Heart left ventricle (tissue), 16 donors: ENCODE results near the gene PIP4K2A. TPM values are rescaled to one million over a fixed set of nuclear protein-coding genes. Genes with fewer than 3 reads are reported as not detected.

Experiments
- ATAC-seq, 4 donors: fragments of 200-7000 bp; cut with Tn5 transposase; one replicate each; pipeline ENCODE4 v1.9.1; 2020 to 2022; ENCODE audit warnings: moderate library complexity in 4 of 4, mild to moderate bottlenecking in 3 of 4, moderate number of reproducible peaks in 1 of 4
- DNase-seq, 5 donors: peaks; one replicate each; pipeline ENCODE4 v3.0.0-alpha.2; 2020
- H3K27ac ChIP-seq, 12 donors: fragments of 200-600 bp; sonication (generic) in 4 of 12; one replicate each; pipeline versions ENCODE4 v1.5.0 to v1.8.0; 2016 to 2022; ENCODE audit warnings: mild to moderate bottlenecking in 2 of 12
- H3K27me3 ChIP-seq, 9 donors: fragments of 200-600 bp; sonication (generic) in 2 of 9; one replicate each; pipeline versions ENCODE4 v1.5.1 to v1.8.0; 2016 to 2022; ENCODE audit warnings: mild to moderate bottlenecking in 3 of 9
- H3K36me3 ChIP-seq, 9 donors: fragments of 200-600 bp; sonication (generic) in 2 of 9; one replicate each; pipeline versions ENCODE4 v1.5.0 to v1.8.0; 2018 to 2022; ENCODE audit warnings: mild to moderate bottlenecking in 2 of 9
- H3K4me1 ChIP-seq, 12 donors: fragments of 200-600 bp; sonication (generic) in 4 of 12; one replicate each; pipeline versions ENCODE4 v1.5.0 to v1.8.0; 2016 to 2022; ENCODE audit warnings: mild to moderate bottlenecking in 3 of 12
- H3K4me3 ChIP-seq, 12 donors: fragments of 200-600 bp; sonication (generic) in 4 of 12; one replicate each; pipeline versions ENCODE4 v1.5.0 to v1.8.0; 2017 to 2022; ENCODE audit warnings: mild to moderate bottlenecking in 9 of 12, moderate library complexity in 4 of 12
- H3K9me3 ChIP-seq, 12 donors: fragments of 200-600 bp; sonication (generic) in 4 of 12; one replicate each; pipeline versions ENCODE4 v1.5.0 to v1.8.0; 2016 to 2022; ENCODE audit warnings: mild to moderate bottlenecking in 1 of 12
- POLR2A ChIP-seq, 2 donors: fragments of 450-650 bp; IDR thresholded peaks; one replicate each; pipeline ENCODE4 v1.6.1; 2017; ENCODE audit warnings: antibody characterized with exemption in 2 of 2, mild to moderate bottlenecking in 2 of 2, moderate library complexity in 2 of 2
- WGBS, 4 donors: extraction: QIAGEN DNeasy Blood & Tissue Kit in 2 of 4; methylation state at CpG; one replicate each; pipeline versions ENCODE4 v1.1.5 to v1.1.7; 2013 to 2018; 5-methylcytosine and 5-hydroxymethylcytosine counted together
- intact Hi-C, 10 donors: fragments of 100-400 bp; cut with DNase I; formaldehyde crosslinking; loops; one replicate each; pipeline versions ENCODE4 v1.11.1 to v1.14.2; 2022
- polyA plus RNA-seq, 2 donors: library from polyadenylated mRNA; stranded (reverse); fragments of 200-250 nt; gene quantifications; one replicate each; pipeline ENCODE4 v1.2.3, GENCODE V29; 2013
- total RNA-seq, 9 donors: library from RNA; depleted of rRNA in 2 of 9; stranded (reverse); fragments of >200 nt in 2 of 9; fragmentation: NEBNext Ultra II Directional in 3 of 9; extraction: Animal tissue kit (Norgen Biotek cat#: 25700) in 3 of 9; gene quantifications; one replicate each; pipeline versions ENCODE4 v1.1.0 to v1.2.4, GENCODE V29; 2016 to 2023
- TF ChIP-seq, protein P1 (sequence below), 12 donors: fragments of 200-600 bp; sonication (generic) in 4 of 12; IDR thresholded peaks; one replicate each; pipeline versions ENCODE4 v1.5.0 to v1.8.0; 2018 to 2022; ENCODE audit warnings: antibody characterized with exemption in 12 of 12, mild to moderate bottlenecking in 5 of 12
- donor health status: ischemic (EF 13 %, LVEDD 7.1; RV severe dilation, severe dysfunction).
- donor health status: healthy with polysubstance abuse.
- donor health status: DM: no; HTN: yes; CAD: no.
- donor health status: DM: no; HTN: no; CAD: no.
- donor health status: ischemic (EF 25% LVEDD 6.9; RV normal size, moderate dysfunction).
- donor health status: ischemic (EF 25% LVEDD 5.7; RV mildly dilated, moderate dysfunction).
- donor health status: healthy.
- donor health status: DM: yes; HTN: yes; CAD: no.
- donor health status: ischemic (EF 35%, LVEDD 5.7; RV mildly dilated, moderate dysfunction).
- donor health status: nonischemic (EF 11% LVEDD 7.7; RV severe dilation, severe dysfunction).
- donor health status: DM: yes; HTN: yes; CAD: no.
- donor health status: PGD.
- donor health status: ischemic (EF 29% LVEDD 5.4; RV normal size, mild dysfunction).
- donor health status: nonischemic (EF 23%, LVEDD 6.1; RV moderate dilation, normal function).

Gene PIP4K2A
- total and polyA plus RNA-seq, 11 donors: 4.0 to 35.6 (median 12.5) TPM

DNA sequence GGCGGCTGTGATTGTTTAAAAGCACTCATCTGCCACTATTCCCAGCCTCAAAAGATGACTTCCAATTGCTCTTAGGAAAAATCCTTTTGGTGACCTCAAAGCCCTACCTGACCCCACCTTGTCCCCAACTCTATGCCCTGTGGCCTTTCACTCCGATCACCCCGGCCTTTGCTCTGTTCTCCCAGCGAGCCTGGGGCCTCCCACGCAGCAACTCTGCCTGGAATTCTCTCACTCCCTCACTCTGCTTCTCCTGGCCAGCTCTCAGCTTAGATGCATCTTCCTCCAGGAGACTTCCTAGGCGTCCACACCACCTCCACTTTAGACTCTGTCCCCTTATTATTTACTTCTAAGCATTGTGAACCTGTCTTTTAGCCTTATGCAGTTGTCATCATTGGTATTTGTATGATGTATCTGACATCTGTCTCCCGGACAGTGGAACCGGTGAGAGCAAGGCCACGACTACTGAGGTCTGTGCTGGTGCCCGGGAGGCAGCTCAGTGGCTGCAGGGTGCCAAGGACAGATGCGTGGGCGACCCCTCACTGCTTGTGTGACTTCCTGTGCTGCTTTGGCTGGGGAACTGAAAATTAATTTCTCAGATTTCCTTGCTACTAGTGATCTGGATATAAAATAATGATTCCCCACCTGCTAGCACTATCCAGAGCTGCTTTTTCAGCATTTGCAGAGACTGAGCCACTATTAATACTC, 63.0 kb downstream of the PIP4K2A start:
- Histone ChIP-seq H3K36me3 (no peaks in the 10 kb centered on the region), H3K27me3 (no peaks in the 10 kb centered on the region), H3K4me1 (peaks cover 0 to 100% (median 36%) of the 10 kb centered on the region in 12 donors), H3K9me3 (no peaks in the 10 kb centered on the region), H3K27ac (peak overlapping the region in 1 of 12 donors; percentile 65), H3K4me3 (peak overlapping the region in 1 of 12 donors; percentile 2)
- ATAC-seq: peak in 2 of 4 donors; percentile 29 to 40
- WGBS, 4 donors: 67 to 78% (median 68%) methylated on average over 12 of the region's 12 CpGs
- TF ChIP-seq, protein P1, sequence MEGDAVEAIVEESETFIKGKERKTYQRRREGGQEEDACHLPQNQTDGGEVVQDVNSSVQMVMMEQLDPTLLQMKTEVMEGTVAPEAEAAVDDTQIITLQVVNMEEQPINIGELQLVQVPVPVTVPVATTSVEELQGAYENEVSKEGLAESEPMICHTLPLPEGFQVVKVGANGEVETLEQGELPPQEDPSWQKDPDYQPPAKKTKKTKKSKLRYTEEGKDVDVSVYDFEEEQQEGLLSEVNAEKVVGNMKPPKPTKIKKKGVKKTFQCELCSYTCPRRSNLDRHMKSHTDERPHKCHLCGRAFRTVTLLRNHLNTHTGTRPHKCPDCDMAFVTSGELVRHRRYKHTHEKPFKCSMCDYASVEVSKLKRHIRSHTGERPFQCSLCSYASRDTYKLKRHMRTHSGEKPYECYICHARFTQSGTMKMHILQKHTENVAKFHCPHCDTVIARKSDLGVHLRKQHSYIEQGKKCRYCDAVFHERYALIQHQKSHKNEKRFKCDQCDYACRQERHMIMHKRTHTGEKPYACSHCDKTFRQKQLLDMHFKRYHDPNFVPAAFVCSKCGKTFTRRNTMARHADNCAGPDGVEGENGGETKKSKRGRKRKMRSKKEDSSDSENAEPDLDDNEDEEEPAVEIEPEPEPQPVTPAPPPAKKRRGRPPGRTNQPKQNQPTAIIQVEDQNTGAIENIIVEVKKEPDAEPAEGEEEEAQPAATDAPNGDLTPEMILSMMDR (IDR thresholded peaks at IDR 0.05): no peak
- no peak for TF ChIP-seq POLR2A (IDR thresholded peaks at IDR 0.05)
- intact Hi-C loops: no loop called here
- no peak for DNase-seq

DNA sequence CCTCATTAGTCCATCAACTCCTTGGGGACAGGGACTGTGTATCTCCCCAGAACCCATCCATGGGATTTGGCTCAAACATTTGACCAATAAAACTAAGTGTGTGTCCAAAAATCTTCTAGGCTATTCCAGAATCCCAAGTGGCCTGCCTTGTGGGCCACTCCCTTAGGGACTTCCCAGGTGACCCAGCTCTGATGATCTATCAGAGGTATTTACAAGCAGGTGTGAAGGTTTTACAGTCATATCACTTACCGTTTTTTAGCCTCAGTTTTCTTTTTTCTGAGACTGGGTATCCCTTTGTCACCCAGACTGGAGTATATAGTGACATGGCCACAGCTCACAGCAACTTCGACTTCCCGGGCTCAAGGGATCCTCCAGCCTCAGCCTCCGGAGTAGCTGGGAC, 64.4 kb downstream of the PIP4K2A start:
- intact Hi-C loops: no loop called here
- peak overlapping the region in 1 of 12 donors; percentile 76 for H3K27ac ChIP-seq
- 95 to 99% (median 98%) methylated on average over 4 of the region's 4 CpGs for WGBS, 4 donors
- no peaks in the 10 kb centered on the region for H3K9me3 ChIP-seq
- ATAC-seq (no peak), DNase-seq (no peak)
- H3K4me1 ChIP-seq: peaks cover 0 to 100% (median 36%) of the 10 kb centered on the region in 12 donors
- TF ChIP-seq POLR2A (IDR thresholded peaks at IDR 0.05): no peak
- TF ChIP-seq, protein P1 (IDR thresholded peaks at IDR 0.05): no peak
- H3K4me3 ChIP-seq: no peak overlapping the region
- no peaks in the 10 kb centered on the region for H3K36me3 ChIP-seq
- no peaks in the 10 kb centered on the region for H3K27me3 ChIP-seq

DNA sequence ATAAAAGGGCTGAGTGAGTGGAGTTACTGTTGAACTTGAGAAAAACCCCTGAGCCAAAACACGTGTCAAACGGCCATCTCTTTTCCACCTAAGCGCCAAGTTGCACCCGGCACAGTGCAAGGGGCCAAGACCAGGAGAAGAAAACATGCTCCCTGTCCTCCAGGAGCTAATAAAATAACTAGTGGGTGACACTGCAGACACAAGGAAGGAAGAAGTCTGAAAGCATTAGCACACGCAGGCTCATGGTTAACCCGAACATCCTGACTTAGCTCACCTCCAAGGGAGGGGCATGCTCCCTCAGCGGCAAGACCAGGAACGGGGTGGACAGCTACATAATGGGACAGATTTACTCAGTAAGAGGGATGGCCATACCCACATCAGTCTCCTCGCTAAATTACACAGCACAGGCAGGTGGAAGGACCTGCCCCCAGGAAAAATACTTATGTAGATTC, 65.0 kb downstream of the PIP4K2A start:
- Histone ChIP-seq H3K4me1 (peaks cover 0 to 100% (median 36%) of the 10 kb centered on the region in 12 donors), H3K9me3 (no peaks in the 10 kb centered on the region), H3K4me3 (peak overlapping the region in 1 of 12 donors; percentile 2), H3K36me3 (no peaks in the 10 kb centered on the region), H3K27me3 (no peaks in the 10 kb centered on the region), H3K27ac (peak overlapping the region in 1 of 12 donors; percentile 76)
- 54 to 64% (median 61%) methylated on average over 9 of the region's 9 CpGs for WGBS, 4 donors
- intact Hi-C loops: no loop called here
- TF ChIP-seq, protein P1 (IDR thresholded peaks at IDR 0.05): no peak
- TF ChIP-seq POLR2A (IDR thresholded peaks at IDR 0.05): no peak
- peak in 1 of 4 donors; percentile 41 for ATAC-seq
- DNase-seq: no peak

DNA sequence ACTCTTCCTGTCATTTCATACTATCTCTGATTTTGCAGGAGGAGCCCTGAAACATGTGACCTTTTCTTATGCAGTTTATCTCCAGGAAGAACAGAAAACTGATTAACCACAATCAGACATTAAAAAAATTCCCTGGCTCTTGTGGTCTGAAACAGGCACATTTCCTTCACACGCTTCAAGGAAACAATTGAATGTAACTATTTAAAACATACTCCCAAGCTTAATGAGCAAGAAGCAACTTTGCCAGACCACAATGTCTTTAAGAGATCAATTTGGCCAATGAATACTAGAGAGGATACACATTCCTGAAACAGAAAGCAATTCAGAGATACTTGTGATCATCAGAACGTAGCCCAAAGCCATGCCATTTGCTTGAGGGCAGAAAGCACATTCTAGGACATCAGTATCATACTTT, 65.8 kb downstream of the PIP4K2A start:
- intact Hi-C loops: no loop called here
- H3K27ac ChIP-seq: peak overlapping the region in 1 of 12 donors; percentile 76
- WGBS, 4 donors: 36 to 51% (median 38%) methylated on average over 2 of the region's 2 CpGs
- H3K4me3 ChIP-seq: peak overlapping the region in 1 of 12 donors; percentile 2
- peak in 1 of 4 donors; percentile 23 for ATAC-seq
- DNase-seq: no peak
- H3K9me3 ChIP-seq: no peaks in the 10 kb centered on the region
- peaks cover 0 to 100% (median 36%) of the 10 kb centered on the region in 12 donors for H3K4me1 ChIP-seq
- no peak for TF ChIP-seq POLR2A (IDR thresholded peaks at IDR 0.05)
- TF ChIP-seq, protein P1 (IDR thresholded peaks at IDR 0.05): no peak
- no peaks in the 10 kb centered on the region for H3K27me3 ChIP-seq
- no peaks in the 10 kb centered on the region for H3K36me3 ChIP-seq
